Vagina (tissue), 2 donors: ENCODE measurements around the gene FGFRL1.

Experiments used
- POLR2A ChIP-seq, 2 donors: fragments of 450-650 bp; IDR thresholded peaks; one replicate each; pipeline ENCODE4 v1.6.1; 2017; ENCODE audit warnings: antibody characterized with exemption in 2 of 2, mild to moderate bottlenecking in 2 of 2, moderate library complexity in 2 of 2
- POLR2AphosphoS5 ChIP-seq, 2 donors: sonication (generic); formaldehyde crosslinking; IDR thresholded peaks; one replicate each; pipeline ENCODE4 v1.9.0; 2017; ENCODE audit warnings: antibody characterized with exemption in 2 of 2, mild to moderate bottlenecking in 2 of 2, low read depth in 1 of 2; ENCODE audit not compliant: insufficient read depth in 1 of 2

DNA sequence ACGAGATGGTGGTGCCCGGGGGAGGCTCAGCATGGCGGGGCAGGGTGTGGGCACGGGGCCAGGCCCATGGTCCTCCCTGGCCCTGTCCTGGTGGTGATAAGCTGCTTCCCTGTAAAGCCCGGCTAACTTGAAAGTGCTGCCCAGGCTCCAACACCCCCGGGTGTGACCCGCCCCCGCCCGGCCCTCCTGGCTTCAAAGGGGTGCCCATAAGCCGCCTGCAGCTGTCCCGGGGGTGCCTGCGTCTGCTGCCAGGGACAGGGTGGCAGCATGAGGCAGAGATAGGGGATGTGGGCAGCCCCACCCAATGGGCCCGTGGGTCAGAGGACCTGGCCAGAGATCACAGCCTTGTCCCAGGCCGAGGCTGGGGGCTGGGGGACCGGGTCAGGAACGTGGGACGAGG, 18.1 kb downstream of the FGFRL1 start:
- TF ChIP-seq POLR2A (IDR thresholded peaks at IDR 0.05) (no peak), POLR2AphosphoS5 (IDR thresholded peaks at IDR 0.05; ENCODE audit: insufficient read depth in 1 of 2, low read depth in 1 of 2) (no peak)
